Bronchial epithelial cell (primary cell): ENCODE results near the gene MYO3B. TPM values are rescaled to one million over a fixed set of nuclear protein-coding genes. Genes with fewer than 3 reads are reported as not detected.

ENCODE experiments used
- DNase-seq: peaks from one replicate; pipeline ENCODE4 v3.0.0-alpha.2; 2010; ENCODE audit warnings: low read depth
- FAIRE-seq: peaks from 2 replicates; lab custom pipeline; 2011; peaks lifted over from hg19 to GRCh38; lab: Jason Lieb, UNC
- H3K27me3 ChIP-seq: 2 replicates; pipeline ENCODE4 v1.5.1; 2011; ENCODE audit warnings: low read length; ENCODE audit not compliant: control insufficient read depth, insufficient read depth
- H3K36me3 ChIP-seq: 2 replicates; pipeline ENCODE4 v1.5.1; 2011; ENCODE audit warnings: low read length; ENCODE audit not compliant: control insufficient read depth, insufficient read depth
- H3K4me3 ChIP-seq: 2 replicates; pipeline ENCODE4 v1.5.1; 2011; ENCODE audit warnings: mild to moderate bottlenecking, low read depth, low read length, control low read depth
- total RNA-seq: library from RNA; depleted of rRNA; stranded (reverse); fragments of >200 nt; gene quantifications from 2 replicates; pipeline ENCODE4 v1.2.1, GENCODE V29; 2014
- TF ChIP-seq, protein P1 (sequence below): IDR thresholded peaks from 2 replicates; pipeline ENCODE4 v1.5.1; 2011; ENCODE audit warnings: mild to moderate bottlenecking, moderate library complexity, low read length, control low read depth, inconsistent platforms; ENCODE audit not compliant: insufficient read depth, severe bottlenecking

The MYO3B gene
- total RNA-seq, 1 donor from 2014 or later: under 0.01 TPM

DNA sequence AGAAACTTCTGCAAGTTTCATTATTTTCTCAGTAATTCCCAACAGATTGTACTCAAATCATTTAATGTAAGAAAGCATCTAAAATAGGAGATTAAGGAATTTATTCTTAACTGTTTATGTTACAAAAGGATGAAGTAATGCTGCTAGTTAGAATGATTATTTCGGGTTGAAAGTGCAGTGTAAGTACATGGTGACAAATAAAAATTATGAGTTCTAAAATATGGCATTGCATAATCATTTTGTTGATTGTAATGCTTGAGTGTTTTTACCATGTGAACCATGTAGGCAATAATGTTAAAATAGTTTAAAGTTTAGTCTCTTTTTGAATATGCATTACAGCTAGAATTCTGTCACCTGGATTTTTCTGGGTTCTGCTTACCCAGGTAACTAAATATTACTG is 388.2 kb downstream of the MYO3B start:
- FAIRE-seq: no peak
- no peak for DNase-seq
- TF ChIP-seq, protein P1, sequence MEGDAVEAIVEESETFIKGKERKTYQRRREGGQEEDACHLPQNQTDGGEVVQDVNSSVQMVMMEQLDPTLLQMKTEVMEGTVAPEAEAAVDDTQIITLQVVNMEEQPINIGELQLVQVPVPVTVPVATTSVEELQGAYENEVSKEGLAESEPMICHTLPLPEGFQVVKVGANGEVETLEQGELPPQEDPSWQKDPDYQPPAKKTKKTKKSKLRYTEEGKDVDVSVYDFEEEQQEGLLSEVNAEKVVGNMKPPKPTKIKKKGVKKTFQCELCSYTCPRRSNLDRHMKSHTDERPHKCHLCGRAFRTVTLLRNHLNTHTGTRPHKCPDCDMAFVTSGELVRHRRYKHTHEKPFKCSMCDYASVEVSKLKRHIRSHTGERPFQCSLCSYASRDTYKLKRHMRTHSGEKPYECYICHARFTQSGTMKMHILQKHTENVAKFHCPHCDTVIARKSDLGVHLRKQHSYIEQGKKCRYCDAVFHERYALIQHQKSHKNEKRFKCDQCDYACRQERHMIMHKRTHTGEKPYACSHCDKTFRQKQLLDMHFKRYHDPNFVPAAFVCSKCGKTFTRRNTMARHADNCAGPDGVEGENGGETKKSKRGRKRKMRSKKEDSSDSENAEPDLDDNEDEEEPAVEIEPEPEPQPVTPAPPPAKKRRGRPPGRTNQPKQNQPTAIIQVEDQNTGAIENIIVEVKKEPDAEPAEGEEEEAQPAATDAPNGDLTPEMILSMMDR: no peak
- H3K4me3 ChIP-seq: no peak overlapping the region
- H3K36me3 ChIP-seq: no peaks in the 10 kb centered on the region
- H3K27me3 ChIP-seq: no peaks in the 10 kb centered on the region

GRCh38 chr2:170567429-170567828 is 389.5 kb downstream of the MYO3B start:
- H3K36me3 ChIP-seq: no peaks in the 10 kb centered on the region
- FAIRE-seq: no peak
- TF ChIP-seq, protein P1: no peak

GRCh38 chr2:170568511-170568910 is 390.6 kb downstream of the MYO3B start:
- Histone ChIP-seq H3K27me3 (no peaks in the 10 kb centered on the region), H3K4me3 (no peak overlapping the region), H3K36me3 (no peaks in the 10 kb centered on the region)
- DNase-seq: no peak
- FAIRE-seq: no peak
- TF ChIP-seq, protein P1: no peak

More at GRCh38 chr2:170567429-170567828, 389.5 kb downstream of the MYO3B start:
- H3K27me3 ChIP-seq: no peaks in the 10 kb centered on the region
- H3K4me3 ChIP-seq: no peak overlapping the region
- no peak for DNase-seq

- Histone ChIP-seq H3K4me3 (no peak overlapping the region), H3K27me3 (peaks cover 2% of the 10 kb centered on the region), H3K36me3 (no peaks in the 10 kb centered on the region)
- FAIRE-seq (no peak), DNase-seq (no peak)
- TF ChIP-seq, protein P1: no peak
Measured at GRCh38 chr2:170571612-170572011, 393.7 kb downstream of the MYO3B start.

GRCh38 chr2:170573671-170574070 is 395.7 kb downstream of the MYO3B start:
- TF ChIP-seq, protein P1: no peak
- no peak for FAIRE-seq

GRCh38 chr2:170576296-170576695 is 398.3 kb downstream of the MYO3B start:
- DNase-seq (no peak), FAIRE-seq (peak; percentile 82)
- no peak overlapping the region for H3K4me3 ChIP-seq
- peaks cover 2% of the 10 kb centered on the region for H3K27me3 ChIP-seq
- TF ChIP-seq, protein P1: no peak
- no peaks in the 10 kb centered on the region for H3K36me3 ChIP-seq

More at GRCh38 chr2:170573671-170574070, 395.7 kb downstream of the MYO3B start:
- no peak for DNase-seq
- Histone ChIP-seq H3K4me3 (no peak overlapping the region), H3K36me3 (no peaks in the 10 kb centered on the region), H3K27me3 (peaks cover 2% of the 10 kb centered on the region)
